Cardiac muscle cell (in vitro differentiated cells and primary cell): ENCODE data around the gene MPHOSPH8. TPM values are rescaled to one million over a fixed set of nuclear protein-coding genes. Genes with fewer than 3 reads are reported as not detected.

Source experiments
- DNase-seq, 2 donors: peaks; one replicate each; pipeline versions ENCODE4 v3.0.0 to v3.0.0-alpha.2; 2010 to 2017; ENCODE audit warnings: low read depth in 1 of 2, low spot score in 1 of 2
- H3K27ac ChIP-seq: fragments of 200-600 bp; sonication (generic); 2 replicates; pipeline ENCODE4 v1.5.1; 2016
- H3K27me3 ChIP-seq: fragments of 200-600 bp; sonication (generic); 2 replicates; pipeline ENCODE4 v1.6.0; 2016; ENCODE audit warnings: control low read depth
- H3K36me3 ChIP-seq: fragments of 200-600 bp; sonication (generic); 2 replicates; pipeline ENCODE4 v1.5.1; 2016; ENCODE audit warnings: control low read depth
- H3K4me1 ChIP-seq: fragments of 200-600 bp; sonication (generic); 2 replicates; pipeline ENCODE4 v1.8.1; 2017; ENCODE audit warnings: low read depth, mild to moderate bottlenecking, mixed run types
- H3K4me3 ChIP-seq: fragments of 200-600 bp; sonication (generic); 2 replicates; pipeline ENCODE4 v1.5.1; 2016; ENCODE audit warnings: mild to moderate bottlenecking
- H3K9me3 ChIP-seq: fragments of 200-600 bp; sonication (generic); 2 replicates; pipeline ENCODE4 v1.5.1; 2017; ENCODE audit warnings: low read depth, mild to moderate bottlenecking, control low read depth
- CTCF ChIP-seq: IDR thresholded peaks from 2 replicates; pipeline ENCODE4 v1.5.1; 2012; ENCODE audit warnings: low read depth, mild to moderate bottlenecking, low read length
- polyA plus RNA-seq: library from polyadenylated mRNA; unstranded; fragments of >200 nt; fragmentation: Nextera tagmentation; extraction: Ambion mirVana; gene quantifications from 2 replicates; pipeline ENCODE4 v1.2.1, GENCODE V29; 2016
- total RNA-seq: library from RNA; depleted of rRNA; stranded (reverse); fragments of >200 nt; gene quantifications from 2 replicates; pipeline ENCODE4 v1.2.3, GENCODE V29; 2016

Gene MPHOSPH8
- total and polyA plus RNA-seq, 2 experiments from 2014 or later: 15.1 to 16.5 TPM

GRCh38 chr13:19672990-19673389 is 39.5 kb downstream of the MPHOSPH8 start:
- no peak overlapping the region for H3K27ac ChIP-seq
- no peaks in the 10 kb centered on the region for H3K9me3 ChIP-seq
- no peaks in the 10 kb centered on the region for H3K27me3 ChIP-seq
- peaks cover 71% of the 10 kb centered on the region for H3K36me3 ChIP-seq
- TF ChIP-seq CTCF: no peak
- no peak for DNase-seq
- H3K4me1 ChIP-seq: no peaks in the 10 kb centered on the region
- no peak overlapping the region for H3K4me3 ChIP-seq

GRCh38 chr13:19673473-19674430 is 40.3 kb downstream of the MPHOSPH8 start:
- peaks cover 65% of the 10 kb centered on the region for H3K36me3 ChIP-seq

DNA sequence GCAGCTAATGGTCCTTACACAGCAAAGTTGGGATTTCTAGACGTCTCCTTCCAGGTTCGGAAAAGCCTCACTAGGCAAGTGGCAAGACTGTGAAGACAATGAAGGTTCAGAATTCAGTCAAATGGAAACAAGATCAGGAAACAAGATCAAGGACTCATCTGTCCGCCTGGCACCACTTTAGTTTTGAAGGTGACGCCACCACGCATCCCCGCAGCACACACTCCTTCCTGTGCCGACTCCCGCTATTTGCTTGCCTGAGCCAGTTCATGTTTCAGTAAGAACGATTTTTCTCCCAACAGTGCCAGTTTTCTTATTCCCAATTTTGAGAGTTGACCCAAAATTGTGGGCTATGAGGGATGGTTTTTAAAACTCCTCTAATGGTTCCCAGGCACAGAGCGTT is 41.4 kb downstream of the MPHOSPH8 start:
- no peaks in the 10 kb centered on the region for H3K9me3 ChIP-seq
- peak overlapping the region; percentile 41 for H3K27ac ChIP-seq
- no peak for TF ChIP-seq CTCF
- no peak overlapping the region for H3K4me3 ChIP-seq
- H3K27me3 ChIP-seq: no peaks in the 10 kb centered on the region
- peaks cover 55% of the 10 kb centered on the region for H3K36me3 ChIP-seq
- H3K4me1 ChIP-seq: no peaks in the 10 kb centered on the region
- DNase-seq: no peak

More at GRCh38 chr13:19673473-19674430, 40.3 kb downstream of the MPHOSPH8 start:
- TF ChIP-seq CTCF: no peak
- peak overlapping the region; percentile 41 for H3K27ac ChIP-seq
- H3K4me3 ChIP-seq: no peak overlapping the region
- DNase-seq: peak in 1 of 2 donors; percentile 37
- H3K4me1 ChIP-seq: no peaks in the 10 kb centered on the region
- H3K9me3 ChIP-seq: no peaks in the 10 kb centered on the region
- no peaks in the 10 kb centered on the region for H3K27me3 ChIP-seq

- H3K4me3 ChIP-seq: no peak overlapping the region
- TF ChIP-seq CTCF: no peak
- H3K27me3 ChIP-seq: no peaks in the 10 kb centered on the region
- no peaks in the 10 kb centered on the region for H3K4me1 ChIP-seq
- H3K27ac ChIP-seq: peak overlapping the region; percentile 47
- no peak for DNase-seq
- H3K9me3 ChIP-seq: no peaks in the 10 kb centered on the region
- H3K36me3 ChIP-seq: peaks cover 43% of the 10 kb centered on the region
Observed at GRCh38 chr13:19676168-19676567, 42.7 kb downstream of the MPHOSPH8 start.

GRCh38 chr13:19680751-19681150 is 47.3 kb downstream of the MPHOSPH8 start:
- H3K27ac ChIP-seq: no peak overlapping the region
- no peaks in the 10 kb centered on the region for H3K27me3 ChIP-seq
- no peak for DNase-seq

More at GRCh38 chr13:19680751-19681150, 47.3 kb downstream of the MPHOSPH8 start:
- peaks cover 9% of the 10 kb centered on the region for H3K36me3 ChIP-seq
- no peaks in the 10 kb centered on the region for H3K4me1 ChIP-seq
- TF ChIP-seq CTCF: no peak
- no peak overlapping the region for H3K4me3 ChIP-seq
- H3K9me3 ChIP-seq: no peaks in the 10 kb centered on the region
